ENCODE results near the gene PI16. TPM values are rescaled to one million over a fixed set of nuclear protein-coding genes. Genes with fewer than 3 reads are reported as not detected.

Gene PI16
- total RNA-seq, 2 donors from 2014 or later, result 7.9 to 18.0 TPM

GRCh38 chr6:36955671-36956445 is 1.3 kb downstream of the PI16 start:
- H3K36me3 ChIP-seq, result no peaks in the 10 kb centered on the region
- H3K27ac ChIP-seq, result no peak overlapping the region
- no peaks in the 10 kb centered on the region for H3K4me1 ChIP-seq (replicated peaks)
- 81% methylated on average over 9 of the region's 9 CpGs for WGBS
- intact Hi-C loops (cut with DNase I), result no loop called here
- H3K4me3 ChIP-seq, result no peak overlapping the region
- DNase-seq (ENCODE audit: low spot score), result no peak
- TF ChIP-seq POLR2AphosphoS5 (IDR thresholded peaks at IDR 0.05), result no peak
- no peak for TF ChIP-seq CTCF (IDR thresholded peaks at IDR 0.05)
- TF ChIP-seq POLR2A (IDR thresholded peaks at IDR 0.05), result no peak
- H3K9me3 ChIP-seq, result no peaks in the 10 kb centered on the region
- H3K27me3 ChIP-seq (replicated peaks; ENCODE audit: insufficient read depth), result no peaks in the 10 kb centered on the region

GRCh38 chr6:36956446-36956820 is 1.9 kb downstream of the PI16 start:
- H3K27me3 ChIP-seq (replicated peaks; ENCODE audit: insufficient read depth), result no peaks in the 10 kb centered on the region
- H3K4me1 ChIP-seq (replicated peaks), result no peaks in the 10 kb centered on the region
- no peak overlapping the region for H3K4me3 ChIP-seq
- no peak for DNase-seq (ENCODE audit: low spot score)
- no peak overlapping the region for H3K27ac ChIP-seq
- no peak for TF ChIP-seq POLR2AphosphoS5 (IDR thresholded peaks at IDR 0.05)
- no peak for TF ChIP-seq POLR2A (IDR thresholded peaks at IDR 0.05)
- TF ChIP-seq CTCF (IDR thresholded peaks at IDR 0.05), result no peak
- intact Hi-C loops (cut with DNase I), result no loop called here
- no peaks in the 10 kb centered on the region for H3K9me3 ChIP-seq
- no peaks in the 10 kb centered on the region for H3K36me3 ChIP-seq

- Histone ChIP-seq H3K27ac (no peak overlapping the region), H3K9me3 (no peaks in the 10 kb centered on the region), H3K36me3 (no peaks in the 10 kb centered on the region), H3K4me3 (no peak overlapping the region), H3K4me1 (replicated peaks) (no peaks in the 10 kb centered on the region), H3K27me3 (replicated peaks; ENCODE audit: insufficient read depth) (no peaks in the 10 kb centered on the region)
- intact Hi-C loops (cut with DNase I), result no loop called here
- TF ChIP-seq POLR2AphosphoS5 (IDR thresholded peaks at IDR 0.05), result no peak
- no peak for TF ChIP-seq CTCF (IDR thresholded peaks at IDR 0.05)
- TF ChIP-seq POLR2A (IDR thresholded peaks at IDR 0.05), result no peak
- WGBS, result 81% methylated on average over 9 of the region's 9 CpGs
- no peak for DNase-seq (ENCODE audit: low spot score)
Measured at GRCh38 chr6:36957773-36958271, 3.3 kb downstream of the PI16 start.

- 90% methylated on average over 44 of the region's 44 CpGs for WGBS
- intact Hi-C loops (cut with DNase I), result no loop called here
- DNase-seq (ENCODE audit: low spot score), result no peak
Measured at GRCh38 chr6:36958775-36959554, 4.4 kb downstream of the PI16 start.

More at GRCh38 chr6:36958775-36959554, 4.4 kb downstream of the PI16 start:
- H3K27ac ChIP-seq, result no peak overlapping the region
- H3K9me3 ChIP-seq, result no peaks in the 10 kb centered on the region
- TF ChIP-seq POLR2AphosphoS5 (IDR thresholded peaks at IDR 0.05) (no peak), CTCF (IDR thresholded peaks at IDR 0.05) (no peak), POLR2A (IDR thresholded peaks at IDR 0.05) (no peak)
- H3K27me3 ChIP-seq (replicated peaks; ENCODE audit: insufficient read depth), result no peaks in the 10 kb centered on the region
- H3K4me3 ChIP-seq, result no peak overlapping the region
- H3K4me1 ChIP-seq (replicated peaks), result no peaks in the 10 kb centered on the region
- H3K36me3 ChIP-seq, result no peaks in the 10 kb centered on the region
